K562 (cell line): ENCODE data around the gene RPLP2. TPM values are rescaled to one million over a fixed set of nuclear protein-coding genes. Genes with fewer than 3 reads are reported as not detected.

Experiments used
- ATAC-seq: fragments of 200-7000 bp; cut with Tn5 transposase; 3 replicates; pipeline ENCODE4 v1.9.1; 2020; ENCODE audit warnings: moderate library complexity
- BruUV-seq: library from RNA; stranded (reverse); fragments of 400-500 nt; replicated peaks from 2 replicates; lab custom pipeline; 2021; lab: Mats Ljungman, UMichigan
- CTCF ChIA-PET: fragments of 300-600 bp; formaldehyde crosslinking; extraction: SDS; loops from one replicate; lab custom pipeline; 2021; ENCODE audit warnings: low intra/inter-chr PET ratio; lab: Yijun Ruan, JAX
- POLR2A ChIA-PET: fragments of 300-600, 350-650 bp; sonication (Branson Sonifier 250); formaldehyde crosslinking; extraction: SDS; loops from one replicate; lab custom pipeline; 2021; ENCODE audit warnings: antibody characterized with exemption, inconsistent platforms; lab: Yijun Ruan, JAX
- DNase-seq, 4 experiments: peaks; one replicate each; pipeline versions ENCODE4 v3.0.0 to v3.0.0-alpha.2; 2011 to 2018; ENCODE audit warnings: low spot score in 3 of 4, mixed read lengths in 3 of 4; ENCODE audit errors: extremely low read depth in 1 of 4
- FAIRE-seq: peaks from 2 replicates; lab custom pipeline; 2011; peaks lifted over from hg19 to GRCh38; lab: Jason Lieb, UNC
- H2AFZ ChIP-seq: 2 replicates; pipeline ENCODE4 v1.6.0; 2011; ENCODE audit warnings: low read depth, low read length, control low read depth, inconsistent platforms
- H3K27ac ChIP-seq: fragments of 200-600 bp; 3 replicates; pipeline ENCODE4 v1.8.0; 2011; ENCODE audit warnings: low read depth, mild to moderate bottlenecking, control low read depth, inconsistent platforms, low read length, moderate library complexity, mixed read lengths; ENCODE audit errors: extremely low read depth
- H3K27me3 ChIP-seq, 2 experiments: fragments of 300-600 bp in 1 of 2; 2 replicates in 1 of 2; 3 replicates in 1 of 2; pipeline versions ENCODE4 v1.6.0 to v1.8.0; 2011; ENCODE audit warnings: inconsistent platforms in 2 of 2, low read length in 2 of 2, mild to moderate bottlenecking in 1 of 2, mixed read lengths in 1 of 2, moderate library complexity in 1 of 2; ENCODE audit not compliant: control insufficient read depth in 2 of 2, insufficient read depth in 2 of 2
- H3K36me3 ChIP-seq: fragments of 300-600 bp; 3 replicates; pipeline ENCODE4 v1.8.0; 2011; ENCODE audit warnings: mild to moderate bottlenecking, low read length, inconsistent platforms; ENCODE audit not compliant: control insufficient read depth, insufficient read depth
- H3K4me1 ChIP-seq, 2 experiments: fragments of 200-600 bp in 1 of 2; replicated peaks in 1 of 2; 2 replicates in 1 of 2; 3 replicates in 1 of 2; pipeline versions ENCODE4 v1.5.1 to v1.8.0; 2011; ENCODE audit warnings: inconsistent platforms in 2 of 2, low read length in 2 of 2, mild to moderate bottlenecking in 1 of 2, mixed read lengths in 1 of 2, moderate library complexity in 1 of 2; ENCODE audit not compliant: control insufficient read depth in 2 of 2, insufficient read depth in 2 of 2
- H3K4me2 ChIP-seq: 2 replicates; pipeline ENCODE4 v1.6.1; 2011; ENCODE audit warnings: low read length, control low read depth, inconsistent platforms, mixed read lengths; ENCODE audit not compliant: insufficient read depth
- H3K4me3 ChIP-seq: fragments of 200-600 bp; sonication (generic), shearing (Covaris generic); 2 replicates; pipeline ENCODE4 v1.5.1; 2016; ENCODE audit warnings: control low read depth, inconsistent platforms
- H3K79me2 ChIP-seq: fragments of 200-600 bp; 3 replicates; pipeline ENCODE4 v1.8.0; 2011; ENCODE audit warnings: low read length, inconsistent platforms; ENCODE audit not compliant: control insufficient read depth, insufficient read depth
- H3K9ac ChIP-seq, 2 experiments: 2 replicates each; pipeline versions ENCODE4 v1.6.0 to v1.6.1; 2011; ENCODE audit warnings: low read depth in 2 of 2, low read length in 2 of 2, control low read depth in 1 of 2, inconsistent platforms in 1 of 2, mild to moderate bottlenecking in 1 of 2, mixed read lengths in 1 of 2; ENCODE audit not compliant: insufficient read depth in 1 of 2
- H3K9me1 ChIP-seq: one replicate; pipeline ENCODE4 v1.6.0; 2011; ENCODE audit warnings: inconsistent platforms, mild to moderate bottlenecking, low read length, moderate library complexity; ENCODE audit not compliant: control insufficient read depth, insufficient read depth
- H3K9me3 ChIP-seq: replicated peaks from 2 replicates; pipeline ENCODE4 v1.5.1; 2011; ENCODE audit warnings: low read depth, low read length, inconsistent platforms; ENCODE audit not compliant: control insufficient read depth, insufficient read depth
- H4K20me1 ChIP-seq: replicated peaks from 2 replicates; pipeline ENCODE4 v1.6.1; 2011; ENCODE audit warnings: low read length, inconsistent platforms, mixed read lengths; ENCODE audit not compliant: control insufficient read depth, insufficient read depth
- CTBP1 ChIP-seq: fragments of 450-650 bp; IDR thresholded peaks from 2 replicates; pipeline ENCODE4 v1.6.1; 2016; ENCODE audit warnings: borderline replicate concordance
- HNRNPL ChIP-seq: fragments of 200-400 bp; formaldehyde crosslinking; IDR thresholded peaks from 2 replicates; pipeline ENCODE4 v1.6.1; 2017; ENCODE audit warnings: low read depth, mild to moderate bottlenecking, low read length
- HNRNPLL ChIP-seq: fragments of 200-400 bp; formaldehyde crosslinking; IDR thresholded peaks from 2 replicates; pipeline ENCODE4 v1.6.1; 2017; ENCODE audit warnings: low read length, low read depth, mild to moderate bottlenecking; ENCODE audit not compliant: poor library complexity, severe bottlenecking
- POLR2G ChIP-seq: fragments of 200-400 bp; formaldehyde crosslinking; IDR thresholded peaks from 2 replicates; pipeline ENCODE4 v1.6.1; 2017; ENCODE audit warnings: low read depth, mild to moderate bottlenecking, antibody characterized with exemption, low read length, moderate library complexity
- PTBP1 ChIP-seq: fragments of 200-400 bp; formaldehyde crosslinking; IDR thresholded peaks from 2 replicates; pipeline ENCODE4 v1.6.1; 2017; ENCODE audit warnings: low read depth, low read length
- PYGO2 ChIP-seq: fragments of 450-650 bp; IDR thresholded peaks from 2 replicates; pipeline ENCODE4 v1.6.1; 2016; ENCODE audit warnings: mild to moderate bottlenecking, missing genetic modification characterization, moderate library complexity, missing compliant biosample characterization
- RBFOX2 ChIP-seq: fragments of 200-400 bp; formaldehyde crosslinking; IDR thresholded peaks from 2 replicates; pipeline ENCODE4 v1.6.1; 2017; ENCODE audit warnings: low read depth, mild to moderate bottlenecking, low read length, moderate library complexity
- ZNF75A ChIP-seq: fragments of 450-650 bp; formaldehyde crosslinking; IDR thresholded peaks from 2 replicates; pipeline ENCODE4 v1.4.0; 2020; ENCODE audit warnings: mild to moderate bottlenecking
- WGBS: fragments of 100-300 bp; shearing (Covaris generic); methylation state at CpG from one replicate; pipeline ENCODE4 v1.1.6; 2016; ENCODE audit warnings: low coverage, mixed read lengths; ENCODE audit not compliant: insufficient coverage; ENCODE audit errors: missing lambda C conversion rate; 5-methylcytosine and 5-hydroxymethylcytosine counted together
- in situ Hi-C: fragments of 300-500 bp; cut with MboI; formaldehyde crosslinking; loops from 4 replicates; pipeline ENCODE4 v1.15.0; 2018; ENCODE audit warnings: inconsistent platforms, mixed read lengths
- intact Hi-C: fragments of 100-400 bp; cut with micrococcal nuclease; formaldehyde crosslinking; loops from 2 replicates; pipeline ENCODE4 v1.14.2; 2022
- polyA plus RNA-seq, 8 experiments: library from polyadenylated mRNA; depleted of rRNA in 4 of 8; stranded (reverse) in 5 of 8; unstranded in 3 of 8; fragments of >200 nt; fragmentation: Nextera tagmentation in 2 of 8; fragmentation: Illumina TruSeq in 1 of 8; extraction: Ambion mirVana in 2 of 8; extraction: Trizol in 1 of 8; gene quantifications; 2 replicates each; pipeline versions ENCODE4 v1.2.1 to v1.2.3, GENCODE V29; 2011 to 2014; ENCODE audit warnings: inconsistent platforms in 1 of 8, missing spikeins in 1 of 8
- total RNA-seq, 7 experiments: library from RNA; depleted of rRNA in 6 of 7; stranded (reverse); fragments of >200 nt in 6 of 7; fragmentation: Illumina TruSeq in 2 of 7; extraction: Trizol in 2 of 7; gene quantifications; 2 replicates each; pipeline versions ENCODE4 v1.2.1 to v1.2.3, GENCODE V29; 2011 to 2021; ENCODE audit warnings: low replicate concordance in 1 of 7
- TF ChIP-seq, protein P1 (sequence below): sonication (generic); formaldehyde crosslinking; IDR thresholded peaks from 2 replicates; pipeline ENCODE4 v1.8.0; 2022; ENCODE audit warnings: missing genetic modification reagents, mild to moderate bottlenecking, moderate library complexity, borderline replicate concordance
- TF ChIP-seq, protein P2 (sequence below): sonication (generic); formaldehyde crosslinking; IDR thresholded peaks from 2 replicates; pipeline ENCODE4 v1.8.1; 2023; ENCODE audit warnings: mild to moderate bottlenecking, missing genetic modification reagents
- TF ChIP-seq, protein P3 (sequence below): sonication (generic); formaldehyde crosslinking; IDR thresholded peaks from 2 replicates; pipeline ENCODE4 v1.8.1; 2023; ENCODE audit warnings: mild to moderate bottlenecking, missing genetic modification reagents

The RPLP2 gene
- total and polyA plus RNA-seq, 9 of the 15 experiments (the other 6 are each of a cell fraction or from before 2014, with no cell fraction given): 528 to 3,807 (median 1,633) TPM

DNA sequence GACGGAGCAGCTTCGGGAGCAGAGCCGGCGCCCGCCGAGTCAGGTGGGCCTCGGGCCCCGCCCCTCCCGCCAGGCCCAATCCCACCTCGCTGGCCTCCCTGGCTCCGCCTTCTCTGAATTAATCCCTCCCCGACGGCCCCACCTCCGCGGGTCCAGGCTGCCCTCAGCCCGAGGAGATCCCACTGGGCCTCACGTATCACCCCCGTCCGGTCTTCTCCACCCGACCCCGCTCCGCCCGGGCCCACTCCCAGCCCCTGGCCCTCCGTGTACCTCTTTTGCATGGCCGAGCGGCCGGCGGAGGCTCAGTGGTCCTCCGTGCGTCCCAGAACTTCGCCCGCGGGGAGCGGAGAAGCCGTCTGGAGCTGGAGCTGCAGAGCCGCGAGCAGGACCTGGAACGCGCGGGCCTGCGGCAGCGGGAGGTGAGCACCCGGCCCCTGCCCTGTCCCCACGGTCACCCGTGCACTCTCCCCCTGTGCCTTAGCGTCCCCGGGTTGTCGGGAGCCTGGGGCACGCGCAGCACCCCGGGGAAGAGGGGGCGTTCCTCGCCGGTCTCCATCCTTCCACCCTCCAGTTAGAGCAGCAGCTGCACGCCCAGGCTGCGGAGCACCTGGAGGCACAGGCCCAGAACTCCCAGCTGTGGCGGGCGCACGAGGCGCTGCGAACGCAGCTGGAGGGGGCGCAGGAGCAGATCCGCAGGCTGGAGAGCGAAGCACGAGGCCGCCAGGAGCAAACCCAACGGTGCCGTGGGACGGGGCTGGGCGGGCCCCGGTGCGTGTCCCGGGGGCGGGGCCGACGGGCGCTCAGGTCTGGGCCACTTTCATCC, 20.7 kb downstream of the RPLP2 start:
- intact Hi-C loops (no loop called here), in situ Hi-C loops (no loop called here)
- Histone ChIP-seq H4K20me1 (peaks cover 7% of the 10 kb centered on the region), H3K79me2 (peaks cover 36% of the 10 kb centered on the region), H3K4me2 (no peak overlapping the region), H3K4me1 (peaks cover 31 to 93% of the 10 kb centered on the region in 2 experiments), H3K4me3 (no peak overlapping the region), H3K27me3 (no peaks in the 10 kb centered on the region), H3K27ac (no peak overlapping the region), H3K36me3 (peaks cover 18% of the 10 kb centered on the region; the same call in 1 of the 3 replicates), H3K9ac (no peak overlapping the region), H3K9me1 (peaks cover 5% of the 10 kb centered on the region), H3K9me3 (no peaks in the 10 kb centered on the region), H2AFZ (no peak overlapping the region)
- ATAC-seq: no peak
- CTCF ChIA-PET: no interaction called here
- POLR2A ChIA-PET: interaction anchor here (0.8 to 3.2 kb wide), 7 partner anchors 9 to 21 kb away, joined by 4 to 13 read pairs (median 5); partner anchors contain the start of genes PNPLA2 and RPLP2
- 92% methylated on average over 38 of the region's 78 CpGs for WGBS
- no TSS peak for BruUV-seq
- TF ChIP-seq ZNF75A (CRISPR knock-in tag) (no peak), HNRNPLL (no peak), RBFOX2 (0 out of 2 replicates have a peak, but pooled peaks have one; percentile 37), CTBP1 (no peak), PYGO2 (tag) (no peak), POLR2G (peak; percentile 42), HNRNPL (no peak), PTBP1 (no peak)
- TF ChIP-seq, protein P1, sequence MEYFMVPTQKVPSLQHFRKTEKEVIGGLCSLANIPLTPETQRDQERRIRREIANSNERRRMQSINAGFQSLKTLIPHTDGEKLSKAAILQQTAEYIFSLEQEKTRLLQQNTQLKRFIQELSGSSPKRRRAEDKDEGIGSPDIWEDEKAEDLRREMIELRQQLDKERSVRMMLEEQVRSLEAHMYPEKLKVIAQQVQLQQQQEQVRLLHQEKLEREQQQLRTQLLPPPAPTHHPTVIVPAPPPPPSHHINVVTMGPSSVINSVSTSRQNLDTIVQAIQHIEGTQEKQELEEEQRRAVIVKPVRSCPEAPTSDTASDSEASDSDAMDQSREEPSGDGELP (CRISPR knock-in tag): peak; percentile 26; the same call in 1 of the 2 replicates
- TF ChIP-seq, protein P2, sequence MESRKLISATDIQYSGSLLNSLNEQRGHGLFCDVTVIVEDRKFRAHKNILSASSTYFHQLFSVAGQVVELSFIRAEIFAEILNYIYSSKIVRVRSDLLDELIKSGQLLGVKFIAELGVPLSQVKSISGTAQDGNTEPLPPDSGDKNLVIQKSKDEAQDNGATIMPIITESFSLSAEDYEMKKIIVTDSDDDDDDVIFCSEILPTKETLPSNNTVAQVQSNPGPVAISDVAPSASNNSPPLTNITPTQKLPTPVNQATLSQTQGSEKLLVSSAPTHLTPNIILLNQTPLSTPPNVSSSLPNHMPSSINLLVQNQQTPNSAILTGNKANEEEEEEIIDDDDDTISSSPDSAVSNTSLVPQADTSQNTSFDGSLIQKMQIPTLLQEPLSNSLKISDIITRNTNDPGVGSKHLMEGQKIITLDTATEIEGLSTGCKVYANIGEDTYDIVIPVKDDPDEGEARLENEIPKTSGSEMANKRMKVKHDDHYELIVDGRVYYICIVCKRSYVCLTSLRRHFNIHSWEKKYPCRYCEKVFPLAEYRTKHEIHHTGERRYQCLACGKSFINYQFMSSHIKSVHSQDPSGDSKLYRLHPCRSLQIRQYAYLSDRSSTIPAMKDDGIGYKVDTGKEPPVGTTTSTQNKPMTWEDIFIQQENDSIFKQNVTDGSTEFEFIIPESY: peak; percentile 89
- TF ChIP-seq, protein P3, sequence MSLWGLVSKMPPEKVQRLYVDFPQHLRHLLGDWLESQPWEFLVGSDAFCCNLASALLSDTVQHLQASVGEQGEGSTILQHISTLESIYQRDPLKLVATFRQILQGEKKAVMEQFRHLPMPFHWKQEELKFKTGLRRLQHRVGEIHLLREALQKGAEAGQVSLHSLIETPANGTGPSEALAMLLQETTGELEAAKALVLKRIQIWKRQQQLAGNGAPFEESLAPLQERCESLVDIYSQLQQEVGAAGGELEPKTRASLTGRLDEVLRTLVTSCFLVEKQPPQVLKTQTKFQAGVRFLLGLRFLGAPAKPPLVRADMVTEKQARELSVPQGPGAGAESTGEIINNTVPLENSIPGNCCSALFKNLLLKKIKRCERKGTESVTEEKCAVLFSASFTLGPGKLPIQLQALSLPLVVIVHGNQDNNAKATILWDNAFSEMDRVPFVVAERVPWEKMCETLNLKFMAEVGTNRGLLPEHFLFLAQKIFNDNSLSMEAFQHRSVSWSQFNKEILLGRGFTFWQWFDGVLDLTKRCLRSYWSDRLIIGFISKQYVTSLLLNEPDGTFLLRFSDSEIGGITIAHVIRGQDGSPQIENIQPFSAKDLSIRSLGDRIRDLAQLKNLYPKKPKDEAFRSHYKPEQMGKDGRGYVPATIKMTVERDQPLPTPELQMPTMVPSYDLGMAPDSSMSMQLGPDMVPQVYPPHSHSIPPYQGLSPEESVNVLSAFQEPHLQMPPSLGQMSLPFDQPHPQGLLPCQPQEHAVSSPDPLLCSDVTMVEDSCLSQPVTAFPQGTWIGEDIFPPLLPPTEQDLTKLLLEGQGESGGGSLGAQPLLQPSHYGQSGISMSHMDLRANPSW: no peak
- FAIRE-seq: no peak
- no peak for DNase-seq
